ENCODE measurements around the gene ISOC2. TPM values are rescaled to one million over a fixed set of nuclear protein-coding genes. Genes with fewer than 3 reads are reported as not detected.

Gene ISOC2
- total RNA-seq, 6 experiments from 2014 or later = 69.4 to 222 (median 100) TPM

DNA sequence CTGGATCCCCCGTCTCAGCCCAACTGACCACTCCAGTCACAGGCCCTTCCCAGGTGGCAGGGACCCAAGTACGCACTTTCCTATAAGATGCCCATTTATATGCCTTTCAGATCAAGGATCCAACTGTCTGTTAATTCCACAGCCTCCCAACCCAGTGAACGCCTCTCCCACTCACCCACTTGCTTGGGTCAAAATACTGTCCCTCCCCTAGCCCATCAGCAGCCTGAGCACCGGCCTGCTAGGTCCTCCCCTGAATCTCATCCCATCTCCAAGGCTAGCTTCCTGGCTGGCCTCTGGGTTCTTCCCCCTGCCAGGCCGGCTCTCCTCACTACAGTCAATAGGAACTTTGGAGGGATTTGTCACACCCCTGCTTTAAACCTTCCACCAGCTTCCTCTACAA is 55.8 kb downstream of the ISOC2 start:
- TF ChIP-seq CTCF (IDR thresholded peaks at IDR 0.05) (no peak), POLR2A (IDR thresholded peaks at IDR 0.05) (no peak)
- DNase-seq = no peak
- WGBS (ENCODE audit: insufficient coverage, low coverage, low lambda C conversion rate, missing lambda C conversion rate) = 84% methylated on average over 5 of the region's 5 CpGs
- ATAC-seq = no peak
- no peaks in the 10 kb centered on the region for H3K27me3 ChIP-seq
- intact Hi-C loops (cut with DNase I) = loop anchor here in 1 of 2 donors (10.0 kb wide), 1 partner anchor 101 kb away; no protein-coding TSS in a partner anchor
- H3K36me3 ChIP-seq = peaks cover 0 to 17% (median 3%) of the 10 kb centered on the region in 4 donors
- H3K27ac ChIP-seq = no peak overlapping the region
- no peaks in the 10 kb centered on the region for H3K9me3 ChIP-seq
- no peak overlapping the region for H3K4me3 ChIP-seq
- H3K4me1 ChIP-seq = peaks cover 0 to 2% (median 0%) of the 10 kb centered on the region in 4 donors

Other genes starting within 250 kb of the ISOC2 start
- 10 to 100 TPM in 5 of 6 experiments, 1 to 10 TPM in 1; 8.8 to 22.2 (median 14.0) TPM for gene TMEM86B, start 232.9 kb downstream of the ISOC2 start, total RNA-seq
- gene PPP6R1, start 202.6 kb downstream of the ISOC2 start, total RNA-seq = 10 to 100 TPM; 26.4 to 39.6 (median 30.2) TPM
- 10 to 100 TPM; 11.3 to 28.3 (median 15.6) TPM for gene HSPBP1, start 181.5 kb downstream of the ISOC2 start, total RNA-seq
- under 1 TPM in 3 of 6 experiments, not detected in 3; 0.20 to 0.29 (median 0.24) TPM for gene BRSK1, start 177.6 kb downstream of the ISOC2 start, total RNA-seq
- 1 to 10 TPM; 1.1 to 5.6 (median 2.2) TPM for gene TMEM150B, start 136.3 kb downstream of the ISOC2 start, total RNA-seq
- 1 to 10 TPM; 2.3 to 5.3 (median 3.7) TPM for gene KMT5C, start 121.8 kb downstream of the ISOC2 start, total RNA-seq
- gene COX6B2, start 106.9 kb downstream of the ISOC2 start, total RNA-seq = not detected
- not detected for gene GARIN5B, start 98.4 kb downstream of the ISOC2 start, total RNA-seq
- not detected for gene IL11, start 91.2 kb downstream of the ISOC2 start, total RNA-seq
- gene TMEM190, start 84.8 kb downstream of the ISOC2 start, total RNA-seq = not detected
- 10 to 100 TPM; 10.8 to 19.7 (median 14.8) TPM for gene TMEM238, start 77.3 kb downstream of the ISOC2 start, total RNA-seq
- 100 to 1,000 TPM; 305 to 530 (median 455) TPM for gene RPL28, start 75.7 kb downstream of the ISOC2 start, total RNA-seq
- gene UBE2S, start 53.9 kb downstream of the ISOC2 start, total RNA-seq = 10 to 100 TPM in 3 of 6 experiments, 1 to 10 TPM in 3; 4.3 to 16.4 (median 9.1) TPM
- under 1 TPM in 1 of 6 experiments, not detected in 5; 0.04 TPM for gene SHISA7, start 18.3 kb downstream of the ISOC2 start, total RNA-seq
- gene C19orf85, start 3.1 kb upstream of the ISOC2 start, total RNA-seq = not detected
- gene ZNF628, start 15.0 kb upstream of the ISOC2 start, total RNA-seq = 1 to 10 TPM; 3.4 to 9.2 (median 4.4) TPM
- 1 to 10 TPM; 2.5 to 6.0 (median 3.9) TPM for gene NAT14, start 23.5 kb upstream of the ISOC2 start, total RNA-seq
- 1 to 10 TPM in 4 of 6 experiments, under 1 TPM in 2; 0.35 to 1.6 (median 1.2) TPM for gene SSC5D, start 26.8 kb upstream of the ISOC2 start, total RNA-seq
- not detected for gene SBK2, start 75.5 kb upstream of the ISOC2 start, total RNA-seq
- gene SBK3, start 83.9 kb upstream of the ISOC2 start, total RNA-seq = under 1 TPM in 2 of 6 experiments, not detected in 4; 0.33 to 0.56 TPM
- gene ZNF579, start 119.2 kb upstream of the ISOC2 start, total RNA-seq = 1 to 10 TPM; 1.9 to 4.6 (median 3.6) TPM
- 10 to 100 TPM in 1 of 6 experiments, 1 to 10 TPM in 5; 3.0 to 13.1 (median 5.1) TPM for gene FIZ1, start 137.9 kb upstream of the ISOC2 start, total RNA-seq
- 10 to 100 TPM in 4 of 6 experiments, 1 to 10 TPM in 2; 8.2 to 21.0 (median 11.3) TPM for gene ZNF524, start 138.6 kb upstream of the ISOC2 start, total RNA-seq
- gene ZNF865, start 144.0 kb upstream of the ISOC2 start, total RNA-seq = 1 to 10 TPM; 4.2 to 6.0 (median 4.7) TPM
- gene ZNF784, start 162.9 kb upstream of the ISOC2 start, total RNA-seq = 1 to 10 TPM; 2.9 to 5.5 (median 4.1) TPM
- gene ZNF580, start 179.4 kb upstream of the ISOC2 start, total RNA-seq = 10 to 100 TPM in 1 of 6 experiments, 1 to 10 TPM in 5; 5.4 to 11.6 (median 6.5) TPM
- gene ZNF581, start 182.0 kb upstream of the ISOC2 start, total RNA-seq = 1 to 10 TPM; 2.7 to 7.3 (median 5.1) TPM
- 10 to 100 TPM in 3 of 6 experiments, 1 to 10 TPM in 3; 6.1 to 19.7 (median 9.8) TPM for gene CCDC106, start 186.6 kb upstream of the ISOC2 start, total RNA-seq
- 10 to 100 TPM; 55.1 to 75.6 (median 63.5) TPM for gene U2AF2, start 193.4 kb upstream of the ISOC2 start, total RNA-seq
- 100 to 1,000 TPM in 5 of 6 experiments, 10 to 100 TPM in 1; 88.9 to 162 (median 107) TPM for gene EPN1, start 213.6 kb upstream of the ISOC2 start, total RNA-seq

Data from right lobe of liver (tissue), 6 donors.